K562 (cell line): ENCODE results near the gene MARK2. TPM values are rescaled to one million over a fixed set of nuclear protein-coding genes. Genes with fewer than 3 reads are reported as not detected.

Experiments used
- ATAC-seq: fragments of 200-7000 bp; cut with Tn5 transposase; 3 replicates; pipeline ENCODE4 v1.9.1; 2020; ENCODE audit warnings: moderate library complexity
- BruUV-seq: library from RNA; stranded (reverse); fragments of 400-500 nt; replicated peaks from 2 replicates; lab custom pipeline; 2021; lab: Mats Ljungman, UMichigan
- CTCF ChIA-PET: fragments of 300-600 bp; formaldehyde crosslinking; extraction: SDS; loops from one replicate; lab custom pipeline; 2021; ENCODE audit warnings: low intra/inter-chr PET ratio; lab: Yijun Ruan, JAX
- POLR2A ChIA-PET: fragments of 300-600, 350-650 bp; sonication (Branson Sonifier 250); formaldehyde crosslinking; extraction: SDS; loops from one replicate; lab custom pipeline; 2021; ENCODE audit warnings: antibody characterized with exemption, inconsistent platforms; lab: Yijun Ruan, JAX
- DNase-seq, 4 experiments: peaks; one replicate each; pipeline versions ENCODE4 v3.0.0 to v3.0.0-alpha.2; 2011 to 2018; ENCODE audit warnings: low spot score in 3 of 4, mixed read lengths in 3 of 4; ENCODE audit errors: extremely low read depth in 1 of 4
- FAIRE-seq: peaks from 2 replicates; lab custom pipeline; 2011; peaks lifted over from hg19 to GRCh38; lab: Jason Lieb, UNC
- H2AFZ ChIP-seq: 2 replicates; pipeline ENCODE4 v1.6.0; 2011; ENCODE audit warnings: low read depth, low read length, control low read depth, inconsistent platforms
- H3K27ac ChIP-seq: fragments of 200-600 bp; 3 replicates; pipeline ENCODE4 v1.8.0; 2011; ENCODE audit warnings: low read depth, mild to moderate bottlenecking, control low read depth, inconsistent platforms, low read length, moderate library complexity, mixed read lengths; ENCODE audit errors: extremely low read depth
- H3K27me3 ChIP-seq, 2 experiments: fragments of 300-600 bp in 1 of 2; 2 replicates in 1 of 2; 3 replicates in 1 of 2; pipeline versions ENCODE4 v1.6.0 to v1.8.0; 2011; ENCODE audit warnings: inconsistent platforms in 2 of 2, low read length in 2 of 2, mild to moderate bottlenecking in 1 of 2, mixed read lengths in 1 of 2, moderate library complexity in 1 of 2; ENCODE audit not compliant: control insufficient read depth in 2 of 2, insufficient read depth in 2 of 2
- H3K36me3 ChIP-seq: fragments of 300-600 bp; 3 replicates; pipeline ENCODE4 v1.8.0; 2011; ENCODE audit warnings: mild to moderate bottlenecking, low read length, inconsistent platforms; ENCODE audit not compliant: control insufficient read depth, insufficient read depth
- H3K4me1 ChIP-seq, 2 experiments: fragments of 200-600 bp in 1 of 2; replicated peaks in 1 of 2; 2 replicates in 1 of 2; 3 replicates in 1 of 2; pipeline versions ENCODE4 v1.5.1 to v1.8.0; 2011; ENCODE audit warnings: inconsistent platforms in 2 of 2, low read length in 2 of 2, mild to moderate bottlenecking in 1 of 2, mixed read lengths in 1 of 2, moderate library complexity in 1 of 2; ENCODE audit not compliant: control insufficient read depth in 2 of 2, insufficient read depth in 2 of 2
- H3K4me2 ChIP-seq: 2 replicates; pipeline ENCODE4 v1.6.1; 2011; ENCODE audit warnings: low read length, control low read depth, inconsistent platforms, mixed read lengths; ENCODE audit not compliant: insufficient read depth
- H3K4me3 ChIP-seq: fragments of 200-600 bp; sonication (generic), shearing (Covaris generic); 2 replicates; pipeline ENCODE4 v1.5.1; 2016; ENCODE audit warnings: control low read depth, inconsistent platforms
- H3K79me2 ChIP-seq: fragments of 200-600 bp; 3 replicates; pipeline ENCODE4 v1.8.0; 2011; ENCODE audit warnings: low read length, inconsistent platforms; ENCODE audit not compliant: control insufficient read depth, insufficient read depth
- H3K9ac ChIP-seq, 2 experiments: 2 replicates each; pipeline versions ENCODE4 v1.6.0 to v1.6.1; 2011; ENCODE audit warnings: low read depth in 2 of 2, low read length in 2 of 2, control low read depth in 1 of 2, inconsistent platforms in 1 of 2, mild to moderate bottlenecking in 1 of 2, mixed read lengths in 1 of 2; ENCODE audit not compliant: insufficient read depth in 1 of 2
- H3K9me1 ChIP-seq: one replicate; pipeline ENCODE4 v1.6.0; 2011; ENCODE audit warnings: inconsistent platforms, mild to moderate bottlenecking, low read length, moderate library complexity; ENCODE audit not compliant: control insufficient read depth, insufficient read depth
- H3K9me3 ChIP-seq: replicated peaks from 2 replicates; pipeline ENCODE4 v1.5.1; 2011; ENCODE audit warnings: low read depth, low read length, inconsistent platforms; ENCODE audit not compliant: control insufficient read depth, insufficient read depth
- H4K20me1 ChIP-seq: replicated peaks from 2 replicates; pipeline ENCODE4 v1.6.1; 2011; ENCODE audit warnings: low read length, inconsistent platforms, mixed read lengths; ENCODE audit not compliant: control insufficient read depth, insufficient read depth
- ETV5 ChIP-seq: sonication (generic); formaldehyde crosslinking; IDR thresholded peaks from 2 replicates; pipeline ENCODE4 v1.4.0; 2020; ENCODE audit warnings: low read depth, mild to moderate bottlenecking, missing genetic modification reagents
- MXI1 ChIP-seq: IDR thresholded peaks from 2 replicates; pipeline ENCODE4 v1.6.1; 2011; ENCODE audit warnings: low read depth, mild to moderate bottlenecking, improper control_type of control experiment, low read length
- NBN ChIP-seq: fragments of 450-650 bp; IDR thresholded peaks from 2 replicates; pipeline ENCODE4 v1.6.1; 2016; ENCODE audit warnings: low read depth, mild to moderate bottlenecking
- RCOR1 ChIP-seq, 2 experiments: IDR thresholded peaks; 2 replicates each; pipeline ENCODE4 v1.6.1; 2012; ENCODE audit warnings: low read depth in 2 of 2, low read length in 2 of 2, borderline replicate concordance in 1 of 2, improper control_type of control experiment in 1 of 2
- SMC3 ChIP-seq: conservative IDR thresholded peaks from 2 replicates; pipeline ENCODE4 v1.6.1; 2011; ENCODE audit warnings: low read depth, low read length, improper control_type of control experiment; ENCODE audit not compliant: insufficient read depth
- TEAD1 ChIP-seq, 2 experiments: fragments of 450-650 bp in 1 of 2; sonication (generic) in 1 of 2; formaldehyde crosslinking; IDR thresholded peaks; 2 replicates each; pipeline versions ENCODE4 v1.4.0 to v1.8.0; 2020 to 2022; ENCODE audit warnings: mild to moderate bottlenecking in 2 of 2, missing genetic modification reagents in 1 of 2
- USF1 ChIP-seq: sonication (generic); formaldehyde crosslinking; IDR thresholded peaks from 2 replicates; pipeline ENCODE4 v1.9.0; 2022; ENCODE audit warnings: mild to moderate bottlenecking, missing genetic modification reagents
- ZNF407 ChIP-seq: fragments of 450-650 bp; IDR thresholded peaks from 2 replicates; pipeline ENCODE4 v1.6.1; 2016; ENCODE audit warnings: low read depth
- ZNF436 ChIP-seq: fragments of 250-450, 450-650 bp; sonication (Bioruptor Pico); formaldehyde crosslinking; IDR thresholded peaks from 2 replicates; pipeline ENCODE4 v1.7.0; 2020; ENCODE audit warnings: mild to moderate bottlenecking
- ZNF57 ChIP-seq: fragments of 450-650 bp; formaldehyde crosslinking; IDR thresholded peaks from 2 replicates; pipeline ENCODE4 v1.4.0; 2020; ENCODE audit warnings: mild to moderate bottlenecking, moderate library complexity
- WGBS: fragments of 100-300 bp; shearing (Covaris generic); methylation state at CpG from one replicate; pipeline ENCODE4 v1.1.6; 2016; ENCODE audit warnings: low coverage, mixed read lengths; ENCODE audit not compliant: insufficient coverage; ENCODE audit errors: missing lambda C conversion rate; 5-methylcytosine and 5-hydroxymethylcytosine counted together
- in situ Hi-C: fragments of 300-500 bp; cut with MboI; formaldehyde crosslinking; loops from 4 replicates; pipeline ENCODE4 v1.15.0; 2018; ENCODE audit warnings: inconsistent platforms, mixed read lengths
- intact Hi-C: fragments of 100-400 bp; cut with micrococcal nuclease; formaldehyde crosslinking; loops from 2 replicates; pipeline ENCODE4 v1.14.2; 2022
- polyA plus RNA-seq, 8 experiments: library from polyadenylated mRNA; depleted of rRNA in 4 of 8; stranded (reverse) in 5 of 8; unstranded in 3 of 8; fragments of >200 nt; fragmentation: Nextera tagmentation in 2 of 8; fragmentation: Illumina TruSeq in 1 of 8; extraction: Ambion mirVana in 2 of 8; extraction: Trizol in 1 of 8; gene quantifications; 2 replicates each; pipeline versions ENCODE4 v1.2.1 to v1.2.3, GENCODE V29; 2011 to 2014; ENCODE audit warnings: inconsistent platforms in 1 of 8, missing spikeins in 1 of 8
- total RNA-seq, 7 experiments: library from RNA; depleted of rRNA in 6 of 7; stranded (reverse); fragments of >200 nt in 6 of 7; fragmentation: Illumina TruSeq in 2 of 7; extraction: Trizol in 2 of 7; gene quantifications; 2 replicates each; pipeline versions ENCODE4 v1.2.1 to v1.2.3, GENCODE V29; 2011 to 2021; ENCODE audit warnings: low replicate concordance in 1 of 7
- TF ChIP-seq, protein P1 (sequence below): fragments of 450-650 bp; IDR thresholded peaks from 2 replicates; pipeline ENCODE4 v1.6.1; 2016

Gene MARK2
- total and polyA plus RNA-seq, 9 of the 15 experiments (the other 6 are each of a cell fraction or from before 2014, with no cell fraction given) = 0.32 to 43.5 (median 15.1) TPM

- intact Hi-C loops = loop anchor here (5.0 to 10.0 kb wide), 2 partner anchors 71 to 467 kb away; partner anchors contain the start of genes CATSPERZ, ESRRA and ZFTA
- WGBS = 53% methylated on average over 18 of the region's 18 CpGs
- ATAC-seq = no peak
- no peak for FAIRE-seq
- no peaks in the 10 kb centered on the region for H3K9me3 ChIP-seq
- no peak for DNase-seq
- peak overlapping the region; percentile 80 for H3K4me2 ChIP-seq
- no TSS peak for BruUV-seq
- peak overlapping the region; percentile 53 to 82 for H3K9ac ChIP-seq
- H2AFZ ChIP-seq = peak overlapping the region; percentile 92
- no peaks in the 10 kb centered on the region for H3K27me3 ChIP-seq
- peaks cover 20 to 27% of the 10 kb centered on the region in 2 experiments; a peak in 4 of 5 replicates for H3K4me1 ChIP-seq
- POLR2A ChIA-PET = interaction anchor here (0.5 to 2.0 kb wide), 8 partner anchors 11 to 107 kb away, joined by 3 to 26 read pairs (median 4); no protein-coding TSS in a partner anchor
- no peaks in the 10 kb centered on the region for H3K9me1 ChIP-seq
- in situ Hi-C loops = loop anchor here (5.0 to 10.0 kb wide), 2 partner anchors 107 to 309 kb away; no protein-coding TSS in a partner anchor
- peak overlapping the region; percentile 48 for H3K27ac ChIP-seq
- CTCF ChIA-PET = interaction anchor here (0.6 to 2.8 kb wide), 5 partner anchors 15 to 107 kb away, joined by 3 to 21 read pairs (median 12); no protein-coding TSS in a partner anchor
- peaks cover 27% of the 10 kb centered on the region for H4K20me1 ChIP-seq
- peaks cover 43% of the 10 kb centered on the region for H3K79me2 ChIP-seq
- peak overlapping the region; percentile 95; the same call in 1 of the 2 replicates for H3K4me3 ChIP-seq
- H3K36me3 ChIP-seq = peaks cover 22% of the 10 kb centered on the region; the same call in 2 of the 3 replicates
- TF ChIP-seq SMC3 (0 out of 2 replicates have a peak, but pooled peaks have one; percentile 5), MXI1 (0 out of 2 replicates have a peak, but pooled peaks have one; percentile 12), RCOR1 (IDR thresholded peaks at IDR 0.05; ENCODE audit: borderline replicate concordance in 1 of 2, low read depth in 2 of 2, low read length in 2 of 2) (no peak), ZNF436 (CRISPR knock-in tag) (no peak), ETV5 (CRISPR knock-in tag) (no peak), NBN (no peak), ZNF407 (no peak), ZNF57 (no peak), USF1 (CRISPR knock-in tag) (0 out of 2 replicates have a peak, but pooled peaks have one; percentile 29), TEAD1 (CRISPR knock-in tag; IDR thresholded peaks at IDR 0.05) (0 out of 4 replicates have a peak, but pooled peaks of 1 of the 2 experiments have one; percentile 23)
- TF ChIP-seq, protein P1, sequence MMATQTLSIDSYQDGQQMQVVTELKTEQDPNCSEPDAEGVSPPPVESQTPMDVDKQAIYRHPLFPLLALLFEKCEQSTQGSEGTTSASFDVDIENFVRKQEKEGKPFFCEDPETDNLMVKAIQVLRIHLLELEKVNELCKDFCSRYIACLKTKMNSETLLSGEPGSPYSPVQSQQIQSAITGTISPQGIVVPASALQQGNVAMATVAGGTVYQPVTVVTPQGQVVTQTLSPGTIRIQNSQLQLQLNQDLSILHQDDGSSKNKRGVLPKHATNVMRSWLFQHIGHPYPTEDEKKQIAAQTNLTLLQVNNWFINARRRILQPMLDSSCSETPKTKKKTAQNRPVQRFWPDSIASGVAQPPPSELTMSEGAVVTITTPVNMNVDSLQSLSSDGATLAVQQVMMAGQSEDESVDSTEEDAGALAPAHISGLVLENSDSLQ = peak; percentile 72
Observed at GRCh38 chr11:63838150-63838677, 696 bp upstream of the MARK2 start.
